Measurements from ENCODE around the gene AGBL1. TPM values are rescaled to one million over a fixed set of nuclear protein-coding genes. Genes with fewer than 3 reads are reported as not detected.

Gene AGBL1
- total and polyA plus RNA-seq, 4 donors: not detected

- 73% methylated on average over 2 of the region's 2 CpGs for WGBS
- Histone ChIP-seq H3K36me3 (ENCODE audit: control insufficient read depth in 4 of 4, insufficient read depth in 3 of 4, low read depth in 1 of 4, low read length in 3 of 4) (no peaks in the 10 kb centered on the region), H3K27me3 (ENCODE audit: control insufficient read depth in 4 of 4, insufficient read depth in 4 of 4, low read length in 3 of 4) (no peaks in the 10 kb centered on the region), H3K27ac (ENCODE audit: low read depth in 1 of 2, low read length in 2 of 2) (no peak overlapping the region), H3K4me1 (ENCODE audit: control insufficient read depth in 4 of 4, insufficient read depth in 4 of 4, low read length in 3 of 4) (no peaks in the 10 kb centered on the region), H3K4me3 (ENCODE audit: low read depth in 1 of 3, low read length in 3 of 3) (no peak overlapping the region), H3K9ac (ENCODE audit: low read depth in 1 of 2, low read length in 2 of 2) (no peak overlapping the region), H3K9me3 (ENCODE audit: control insufficient read depth in 4 of 4, low read length in 3 of 4) (no peaks in the 10 kb centered on the region)
- DNase-seq (ENCODE audit: low spot score): no peak
- TF ChIP-seq REST (IDR thresholded peaks at IDR 0.05): no peak
- no peak for TF ChIP-seq ZBTB33 (IDR thresholded peaks at IDR 0.05)
- TF ChIP-seq FOXA2 (IDR thresholded peaks at IDR 0.05): no peak
- no peak for TF ChIP-seq YY1 (IDR thresholded peaks at IDR 0.05)
- no peak for TF ChIP-seq FOXA1 (IDR thresholded peaks at IDR 0.05)
- TF ChIP-seq GABPA (IDR thresholded peaks at IDR 0.05 in 1 of 2, conservative IDR thresholded peaks at IDR 0.05 in 1 of 2): no peak
- no peak for TF ChIP-seq TAF1 (conservative IDR thresholded peaks at IDR 0.05)
- TF ChIP-seq SP1 (IDR thresholded peaks at IDR 0.05): no peak
- TF ChIP-seq RXRA (IDR thresholded peaks at IDR 0.05): no peak
Measured at GRCh38 chr15:86411916-86412315, 332.2 kb downstream of the AGBL1 start.

DNA sequence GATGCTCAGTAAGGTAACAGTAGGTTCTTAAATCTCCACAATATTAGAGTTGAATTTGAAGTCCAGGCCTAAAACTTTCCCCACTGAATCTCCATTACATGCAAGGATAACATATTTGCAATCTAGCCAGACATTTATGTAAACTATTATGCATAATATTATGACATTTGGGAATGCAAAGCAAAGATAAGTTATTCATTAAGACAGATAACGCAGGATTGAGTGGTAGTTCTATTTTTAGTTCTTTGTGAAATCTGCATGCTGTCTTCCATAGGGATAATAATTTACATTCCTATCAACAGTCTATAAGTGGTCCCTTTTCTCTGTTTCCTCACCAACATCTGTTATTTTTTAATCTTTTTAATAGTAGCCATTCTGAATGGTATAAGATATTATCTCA is 333.5 kb downstream of the AGBL1 start:
- H3K27me3 ChIP-seq (ENCODE audit: control insufficient read depth in 4 of 4, insufficient read depth in 4 of 4, low read length in 3 of 4): no peaks in the 10 kb centered on the region
- WGBS: 73% methylated on average over 1 of the region's 1 CpG
- no peak overlapping the region for H3K27ac ChIP-seq (ENCODE audit: low read depth in 1 of 2, low read length in 2 of 2)
- no peaks in the 10 kb centered on the region for H3K4me1 ChIP-seq (ENCODE audit: control insufficient read depth in 4 of 4, insufficient read depth in 4 of 4, low read length in 3 of 4)
- no peaks in the 10 kb centered on the region for H3K9me3 ChIP-seq (ENCODE audit: control insufficient read depth in 4 of 4, low read length in 3 of 4)
- TF ChIP-seq YY1 (IDR thresholded peaks at IDR 0.05) (no peak), CTCF (IDR thresholded peaks at IDR 0.05; ENCODE audit: low read depth, low read length, missing input control) (no peak)
- DNase-seq (ENCODE audit: low spot score): no peak
- H3K36me3 ChIP-seq (ENCODE audit: control insufficient read depth in 4 of 4, insufficient read depth in 3 of 4, low read depth in 1 of 4, low read length in 3 of 4): no peaks in the 10 kb centered on the region
- no peak overlapping the region for H3K9ac ChIP-seq (ENCODE audit: low read depth in 1 of 2, low read length in 2 of 2)
- no peak overlapping the region for H3K4me3 ChIP-seq (ENCODE audit: low read depth in 1 of 3, low read length in 3 of 3)

GRCh38 chr15:86425746-86426145 is 346.1 kb downstream of the AGBL1 start:
- Histone ChIP-seq H3K4me3 (ENCODE audit: low read depth in 1 of 3, low read length in 3 of 3) (no peak overlapping the region), H3K27me3 (ENCODE audit: control insufficient read depth in 4 of 4, insufficient read depth in 4 of 4, low read length in 3 of 4) (peaks cover 0 to 3% (median 0%) of the 10 kb centered on the region in 4 donors), H3K9ac (ENCODE audit: low read depth in 1 of 2, low read length in 2 of 2) (no peak overlapping the region), H3K36me3 (ENCODE audit: control insufficient read depth in 4 of 4, insufficient read depth in 3 of 4, low read depth in 1 of 4, low read length in 3 of 4) (no peaks in the 10 kb centered on the region), H3K9me3 (ENCODE audit: control insufficient read depth in 4 of 4, low read length in 3 of 4) (no peaks in the 10 kb centered on the region), H3K27ac (ENCODE audit: low read depth in 1 of 2, low read length in 2 of 2) (no peak overlapping the region), H3K4me1 (ENCODE audit: control insufficient read depth in 4 of 4, insufficient read depth in 4 of 4, low read length in 3 of 4) (no peaks in the 10 kb centered on the region)
- 80% methylated on average over 3 of the region's 3 CpGs for WGBS
- DNase-seq (ENCODE audit: low spot score): no peak
- TF ChIP-seq NR2F2 (IDR thresholded peaks at IDR 0.05): no peak
- TF ChIP-seq REST (IDR thresholded peaks at IDR 0.05): no peak
- TF ChIP-seq, protein P1, sequence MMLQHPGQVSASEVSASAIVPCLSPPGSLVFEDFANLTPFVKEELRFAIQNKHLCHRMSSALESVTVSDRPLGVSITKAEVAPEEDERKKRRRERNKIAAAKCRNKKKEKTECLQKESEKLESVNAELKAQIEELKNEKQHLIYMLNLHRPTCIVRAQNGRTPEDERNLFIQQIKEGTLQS (IDR thresholded peaks at IDR 0.05): no peak
- TF ChIP-seq HNF4A (conservative IDR thresholded peaks at IDR 0.05): no peak
- no peak for TF ChIP-seq JUND (IDR thresholded peaks at IDR 0.05)
- no peak for TF ChIP-seq RAD21 (IDR thresholded peaks at IDR 0.05)
- TF ChIP-seq TAF1 (conservative IDR thresholded peaks at IDR 0.05): no peak
- no peak for TF ChIP-seq FOXA1 (IDR thresholded peaks at IDR 0.05)
- no peak for TF ChIP-seq SP1 (IDR thresholded peaks at IDR 0.05)
- no peak for TF ChIP-seq HNF4G (IDR thresholded peaks at IDR 0.05)
- TF ChIP-seq EGR1 (IDR thresholded peaks at IDR 0.05; ENCODE audit: low read depth in 2 of 2): no peak
